HepG2 (cell line): Measurements from ENCODE around the gene TOR1AIP1. TPM values are rescaled to one million over a fixed set of nuclear protein-coding genes. Genes with fewer than 3 reads are reported as not detected.

Source experiments
- ATRX ChIP-seq: sonication (generic); formaldehyde crosslinking; IDR thresholded peaks from 2 replicates; pipeline ENCODE4 v1.4.0; 2020; ENCODE audit warnings: missing genetic modification reagents, borderline replicate concordance
- EED ChIP-seq: sonication (generic); formaldehyde crosslinking; IDR thresholded peaks from 2 replicates; pipeline ENCODE4 v1.5.0; 2020; ENCODE audit warnings: mild to moderate bottlenecking, missing genetic modification reagents
- IRF2 ChIP-seq: IDR thresholded peaks from 2 replicates; pipeline ENCODE4 v1.6.1; 2018; ENCODE audit warnings: missing genetic modification reagents, missing compliant biosample characterization
- KLF9 ChIP-seq: IDR thresholded peaks from 2 replicates; pipeline ENCODE4 v1.6.1; 2016; ENCODE audit warnings: low read depth
- MAFF ChIP-seq: IDR thresholded peaks from 2 replicates; pipeline ENCODE4 v1.6.1; 2011; ENCODE audit warnings: low read depth, low read length, improper control_type of control experiment
- PLRG1 ChIP-seq: fragments of 450-650 bp; conservative IDR thresholded peaks from 2 replicates; pipeline ENCODE4 v1.6.1; 2016
- SMAD1 ChIP-seq: sonication (generic); formaldehyde crosslinking; IDR thresholded peaks from 2 replicates; pipeline ENCODE4 v1.4.0; 2020; ENCODE audit warnings: missing genetic modification reagents, low read depth, mild to moderate bottlenecking, borderline replicate concordance
- SMAD9 ChIP-seq: sonication (generic); formaldehyde crosslinking; IDR thresholded peaks from 2 replicates; pipeline ENCODE4 v1.5.1; 2020; ENCODE audit warnings: mild to moderate bottlenecking, missing genetic modification reagents
- U2AF1 ChIP-seq: fragments of 200-400 bp; formaldehyde crosslinking; optimal IDR thresholded peaks from 2 replicates; pipeline ENCODE3; 2017; ENCODE audit warnings: mild to moderate bottlenecking, low read depth, low read length
- ZBTB7A ChIP-seq: sonication (generic); formaldehyde crosslinking; IDR thresholded peaks from 2 replicates; pipeline ENCODE4 v1.8.0; 2022; ENCODE audit warnings: mild to moderate bottlenecking, missing genetic modification reagents
- ZMAT3 ChIP-seq: sonication (generic); formaldehyde crosslinking; conservative IDR thresholded peaks from 2 replicates; pipeline ENCODE4 v1.7.0; 2021; ENCODE audit warnings: missing genetic modification reagents
- ZNF136 ChIP-seq: sonication (generic); formaldehyde crosslinking; IDR thresholded peaks from 2 replicates; pipeline ENCODE4 v1.8.1; 2022; ENCODE audit warnings: low read depth, mild to moderate bottlenecking, moderate library complexity, missing genetic modification reagents
- ZNF569 ChIP-seq: sonication (generic); formaldehyde crosslinking; IDR thresholded peaks from 2 replicates; pipeline ENCODE4 v1.5.0; 2020; ENCODE audit warnings: mild to moderate bottlenecking, missing genetic modification reagents, moderate library complexity, borderline replicate concordance
- ZNF710 ChIP-seq: sonication (generic); formaldehyde crosslinking; IDR thresholded peaks from 2 replicates; pipeline ENCODE4 v1.5.0; 2020; ENCODE audit warnings: mild to moderate bottlenecking, missing genetic modification reagents, borderline replicate concordance
- polyA plus RNA-seq, 8 experiments: library from polyadenylated mRNA; depleted of rRNA in 3 of 8; stranded (reverse) in 7 of 8; unstranded in 1 of 8; fragments of >200 nt; fragmentation: Illumina TruSeq in 4 of 8; extraction: Trizol in 4 of 8; gene quantifications; 2 replicates each; pipeline versions ENCODE4 v1.2.1 to v1.2.3, GENCODE V29; 2011 to 2016; ENCODE audit warnings: low read depth in 4 of 8, missing spikeins in 1 of 8, mixed read lengths in 1 of 8; ENCODE audit not compliant: insufficient read depth in 1 of 8
- total RNA-seq, 5 experiments: library from RNA; depleted of rRNA; stranded (reverse); fragments of >200 nt; fragmentation: Illumina TruSeq; extraction: Trizol; gene quantifications; 2 replicates each; pipeline ENCODE4 v1.2.3, GENCODE V29; 2016; ENCODE audit warnings: low read depth in 1 of 5
- TF ChIP-seq, protein P1 (sequence below): sonication (generic); formaldehyde crosslinking; IDR thresholded peaks from 2 replicates; pipeline ENCODE4 v1.4.0; 2020; ENCODE audit warnings: missing genetic modification reagents
- TF ChIP-seq, protein P2 (sequence below): IDR thresholded peaks from 2 replicates; pipeline ENCODE4 v1.6.1; 2016; ENCODE audit warnings: low read depth, control low read depth
- TF ChIP-seq, protein P3 (sequence below): sonication (generic); formaldehyde crosslinking; IDR thresholded peaks from 2 replicates; pipeline ENCODE4 v1.8.0; 2022; ENCODE audit warnings: missing genetic modification reagents, mild to moderate bottlenecking, inconsistent platforms, borderline replicate concordance

The TOR1AIP1 gene
- total and polyA plus RNA-seq, 2 of the 13 experiments (the other 11 are each of a cell fraction or from before 2014, with no cell fraction given) = 15.6 to 29.0 TPM

- TF ChIP-seq, protein P1, sequence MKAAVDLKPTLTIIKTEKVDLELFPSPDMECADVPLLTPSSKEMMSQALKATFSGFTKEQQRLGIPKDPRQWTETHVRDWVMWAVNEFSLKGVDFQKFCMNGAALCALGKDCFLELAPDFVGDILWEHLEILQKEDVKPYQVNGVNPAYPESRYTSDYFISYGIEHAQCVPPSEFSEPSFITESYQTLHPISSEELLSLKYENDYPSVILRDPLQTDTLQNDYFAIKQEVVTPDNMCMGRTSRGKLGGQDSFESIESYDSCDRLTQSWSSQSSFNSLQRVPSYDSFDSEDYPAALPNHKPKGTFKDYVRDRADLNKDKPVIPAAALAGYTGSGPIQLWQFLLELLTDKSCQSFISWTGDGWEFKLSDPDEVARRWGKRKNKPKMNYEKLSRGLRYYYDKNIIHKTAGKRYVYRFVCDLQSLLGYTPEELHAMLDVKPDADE = no peak
- TF ChIP-seq PLRG1 = no peak
- TF ChIP-seq ZNF569 (CRISPR knock-in tag) = 0 out of 2 replicates have a peak, but pooled peaks have one; percentile 5
- TF ChIP-seq MAFF = no peak
- no peak for TF ChIP-seq ZBTB7A (CRISPR knock-in tag)
- no peak for TF ChIP-seq ATRX (CRISPR knock-in tag)
- TF ChIP-seq U2AF1 = no peak
- TF ChIP-seq, protein P2, sequence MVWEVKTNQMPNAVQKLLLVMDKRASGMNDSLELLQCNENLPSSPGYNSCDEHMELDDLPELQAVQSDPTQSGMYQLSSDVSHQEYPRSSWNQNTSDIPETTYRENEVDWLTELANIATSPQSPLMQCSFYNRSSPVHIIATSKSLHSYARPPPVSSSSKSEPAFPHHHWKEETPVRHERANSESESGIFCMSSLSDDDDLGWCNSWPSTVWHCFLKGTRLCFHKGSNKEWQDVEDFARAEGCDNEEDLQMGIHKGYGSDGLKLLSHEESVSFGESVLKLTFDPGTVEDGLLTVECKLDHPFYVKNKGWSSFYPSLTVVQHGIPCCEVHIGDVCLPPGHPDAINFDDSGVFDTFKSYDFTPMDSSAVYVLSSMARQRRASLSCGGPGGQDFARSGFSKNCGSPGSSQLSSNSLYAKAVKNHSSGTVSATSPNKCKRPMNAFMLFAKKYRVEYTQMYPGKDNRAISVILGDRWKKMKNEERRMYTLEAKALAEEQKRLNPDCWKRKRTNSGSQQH (CRISPR knock-in tag) = no peak
- no peak for TF ChIP-seq SMAD9 (CRISPR knock-in tag)
- TF ChIP-seq EED (CRISPR knock-in tag) = no peak
- TF ChIP-seq IRF2 (CRISPR knock-in tag) = no peak
- no peak for TF ChIP-seq SMAD1 (CRISPR knock-in tag)
- TF ChIP-seq, protein P3, sequence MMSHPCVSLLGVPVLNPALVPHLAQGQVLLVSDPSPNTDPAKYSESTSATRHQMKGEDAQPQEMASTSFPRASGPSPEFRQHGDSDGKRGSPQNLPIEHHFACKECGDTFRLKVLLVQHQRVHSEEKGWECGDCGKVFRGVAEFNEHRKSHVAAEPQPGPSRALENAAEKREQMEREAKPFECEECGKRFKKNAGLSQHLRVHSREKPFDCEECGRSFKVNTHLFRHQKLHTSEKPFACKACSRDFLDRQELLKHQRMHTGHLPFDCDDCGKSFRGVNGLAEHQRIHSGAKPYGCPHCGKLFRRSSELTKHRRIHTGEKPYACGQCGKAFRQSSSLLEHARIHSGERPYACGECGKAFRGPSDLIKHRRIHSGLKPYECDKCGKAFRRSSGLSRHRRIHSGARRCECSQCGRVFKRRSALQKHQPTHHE (CRISPR knock-in tag) = no peak; the same call in 1 of the 2 replicates
- TF ChIP-seq ZNF710 = no peak
- no peak for TF ChIP-seq KLF9 (CRISPR knock-in tag)
- TF ChIP-seq ZNF136 (CRISPR knock-in tag) = no peak; the same call in 1 of the 2 replicates
- no peak for TF ChIP-seq ZMAT3 (CRISPR knock-in tag)
Observed at GRCh38 chr1:179881642-179882252, 338 bp upstream of the TOR1AIP1 start (continued).
